ACC112 (cell line): ENCODE measurements around the gene GFRA1.
"Not testable (repeated sequence)": the region's sequence is repeated elsewhere in the genome, so short reads cannot be mapped to it uniquely, and the experiment has no call there.

Source experiments
- H2AFZ ChIP-seq: fragments of 200-600 bp; sonication (generic); one replicate; pipeline ENCODE4 v1.6.0; 2017; ENCODE audit warnings: antibody characterized with exemption, low read length; ENCODE audit not compliant: unreplicated experiment
- H3K27ac ChIP-seq: fragments of 200-600 bp; sonication (generic); 2 replicates; pipeline ENCODE4 v1.5.1; 2014; ENCODE audit warnings: low read depth, mild to moderate bottlenecking, antibody characterized with exemption, low read length, moderate library complexity
- H3K27me3 ChIP-seq: fragments of 200-600 bp; sonication (generic); 2 replicates; pipeline ENCODE4 v1.6.1; 2014; ENCODE audit warnings: mild to moderate bottlenecking, antibody characterized with exemption, low read length, moderate library complexity, mixed read lengths; ENCODE audit not compliant: insufficient read depth
- H3K36me3 ChIP-seq: fragments of 200-600 bp; sonication (generic); 2 replicates; pipeline ENCODE4 v1.6.1; 2016; ENCODE audit warnings: mild to moderate bottlenecking, antibody characterized with exemption, low read length, moderate library complexity, mixed read lengths; ENCODE audit not compliant: insufficient read depth
- H3K4me1 ChIP-seq: fragments of 200-600 bp; sonication (generic); one replicate; pipeline ENCODE4 v1.6.1; 2016; ENCODE audit warnings: low read length, mixed read lengths; ENCODE audit not compliant: insufficient read depth, unreplicated experiment, control insufficient read depth
- H3K4me3 ChIP-seq: fragments of 200-600 bp; sonication (generic); 2 replicates; pipeline ENCODE4 v1.5.1; 2014; ENCODE audit warnings: mild to moderate bottlenecking, low read depth, low read length
- H3K79me2 ChIP-seq: fragments of 200-600 bp; sonication (generic); one replicate; pipeline ENCODE4 v1.6.0; 2016; ENCODE audit warnings: low read length; ENCODE audit not compliant: control insufficient read depth, unreplicated experiment, insufficient read depth

GFRA1 gene

DNA sequence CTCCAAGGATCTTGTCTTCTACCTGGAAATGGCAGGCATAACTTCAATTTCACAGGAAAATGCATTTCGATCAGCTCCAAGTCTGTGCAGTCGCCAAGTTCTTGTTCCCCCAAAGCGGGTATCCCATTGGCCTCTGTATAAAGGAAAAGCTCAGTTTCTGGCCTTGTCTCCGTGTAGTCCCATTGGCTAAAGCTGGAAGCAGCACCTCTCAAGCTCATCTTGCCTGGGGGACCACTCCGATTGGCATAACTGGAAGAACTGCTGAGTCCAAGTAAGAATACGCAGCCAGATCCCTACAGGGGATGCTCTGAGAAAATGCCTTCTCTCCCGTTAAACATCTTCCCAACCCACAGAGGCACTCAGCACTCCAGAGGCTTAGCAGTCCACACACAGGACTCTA lies 205.2 kb downstream of the GFRA1 start:
- Histone ChIP-seq H3K27ac (no peak overlapping the region), H2AFZ (no peak overlapping the region), H3K36me3 (no peaks in the 10 kb centered on the region)

GRCh38 chr10:116063107-116063506 lies 209.9 kb downstream of the GFRA1 start:
- Histone ChIP-seq H3K79me2 (no peaks in the 10 kb centered on the region), H3K4me3 (no peak overlapping the region), H3K36me3 (no peaks in the 10 kb centered on the region), H2AFZ (no peak overlapping the region), H3K27me3 (no peaks in the 10 kb centered on the region), H3K4me1 (no peaks in the 10 kb centered on the region), H3K27ac (no peak overlapping the region)

More for the DNA sequence above, 205.2 kb downstream of the GFRA1 start:
- Histone ChIP-seq H3K4me1 (no peaks in the 10 kb centered on the region), H3K79me2 (no peaks in the 10 kb centered on the region), H3K4me3 (no peak overlapping the region), H3K27me3 (no peaks in the 10 kb centered on the region)

DNA sequence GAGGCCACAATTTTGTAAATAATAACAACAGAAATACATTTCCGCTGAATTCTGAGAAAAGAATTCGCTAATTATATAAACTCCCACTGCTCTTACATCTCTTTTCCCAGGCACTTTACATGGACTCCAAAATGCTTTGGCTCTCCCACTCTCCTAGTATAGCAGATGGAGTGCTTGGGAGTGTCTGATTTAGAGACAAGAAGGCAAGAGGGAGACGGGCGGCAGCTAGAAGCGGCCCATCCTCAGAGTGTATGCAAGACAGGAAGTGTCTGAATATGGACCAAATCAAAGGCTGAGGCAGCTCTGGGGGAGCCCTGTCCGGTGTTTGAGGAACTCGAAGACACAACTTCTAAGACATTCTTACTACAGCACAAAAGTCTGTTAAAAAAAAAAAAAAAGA lies 212.1 kb downstream of the GFRA1 start:
- Histone ChIP-seq H3K27me3 (no peaks in the 10 kb centered on the region), H3K4me3 (no peak overlapping the region), H3K4me1 (no peaks in the 10 kb centered on the region)

GRCh38 chr10:116059320-116059719 lies 213.7 kb downstream of the GFRA1 start:
- Histone ChIP-seq H3K4me1 (no peaks in the 10 kb centered on the region), H3K36me3 (no peaks in the 10 kb centered on the region), H3K4me3 (no peak overlapping the region), H3K27ac (no peak overlapping the region), H3K27me3 (no peaks in the 10 kb centered on the region), H2AFZ (no peak overlapping the region), H3K79me2 (no peaks in the 10 kb centered on the region)

More for the DNA sequence above, 212.1 kb downstream of the GFRA1 start:
- Histone ChIP-seq H3K36me3 (no peaks in the 10 kb centered on the region), H2AFZ (no peak overlapping the region), H3K27ac (no peak overlapping the region), H3K79me2 (no peaks in the 10 kb centered on the region)

GRCh38 chr10:116056445-116057293 lies 216.3 kb downstream of the GFRA1 start:
- Histone ChIP-seq H3K27ac (no peak overlapping the region), H3K27me3 (no peaks in the 10 kb centered on the region)

DNA sequence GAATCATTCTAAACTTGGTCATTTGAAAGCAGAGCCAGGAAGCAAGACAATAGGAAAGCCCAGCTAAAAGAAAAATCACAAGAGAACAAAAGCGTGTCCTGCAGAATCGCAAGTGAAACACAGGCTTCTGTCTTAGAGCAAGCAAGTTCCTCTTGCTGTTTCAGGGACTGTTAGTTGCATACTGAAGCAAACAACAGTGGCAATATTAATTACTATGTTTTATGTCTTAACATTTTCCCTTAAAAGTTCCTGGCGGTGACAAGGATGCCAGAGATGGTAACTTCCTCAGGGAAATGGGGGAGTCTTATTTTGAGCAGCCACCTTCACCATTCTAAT lies 217.1 kb downstream of the GFRA1 start:
- Histone ChIP-seq H3K4me1 (no peaks in the 10 kb centered on the region), H3K4me3 (no peak overlapping the region), H3K27ac (no peak overlapping the region), H2AFZ (no peak overlapping the region), H3K27me3 (no peaks in the 10 kb centered on the region), H3K36me3 (no peaks in the 10 kb centered on the region), H3K79me2 (no peaks in the 10 kb centered on the region)

More at GRCh38 chr10:116056445-116057293, 216.3 kb downstream of the GFRA1 start:
- no peaks in the 10 kb centered on the region for H3K36me3 ChIP-seq
- H3K79me2 ChIP-seq, result no peaks in the 10 kb centered on the region
- no peak overlapping the region for H3K4me3 ChIP-seq
- no peaks in the 10 kb centered on the region for H3K4me1 ChIP-seq
- no peak overlapping the region for H2AFZ ChIP-seq

DNA sequence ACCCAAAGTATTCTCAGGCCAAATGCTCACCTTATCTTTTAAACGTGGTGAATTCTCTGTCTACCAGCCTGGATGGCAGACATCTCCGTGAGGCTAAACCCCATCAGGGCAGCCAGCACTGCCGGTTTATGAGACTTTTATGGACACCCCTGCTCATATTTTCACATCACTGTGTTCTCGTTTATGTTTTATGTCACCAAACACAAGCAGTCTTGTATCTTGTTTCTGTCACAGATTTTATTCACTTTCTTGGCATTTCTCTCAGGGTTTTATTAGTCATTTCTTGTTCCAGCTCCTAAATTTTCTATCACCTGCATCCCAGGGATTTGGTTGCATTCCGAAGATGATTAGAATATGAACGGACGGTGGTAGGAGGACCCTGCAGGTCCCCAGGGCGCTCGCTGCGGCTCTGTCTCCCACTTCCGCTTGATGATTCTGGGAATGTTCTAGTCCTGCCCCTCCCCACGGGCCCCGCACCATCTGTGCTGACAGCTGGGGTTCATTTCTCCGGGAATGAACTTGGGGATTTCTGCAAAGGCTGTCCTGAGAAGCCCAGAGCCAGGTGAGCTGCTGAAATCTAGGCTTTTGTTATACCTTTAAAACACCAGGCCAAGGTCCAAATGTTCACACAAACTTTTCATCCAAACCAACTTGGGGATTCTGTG lies 217.6 kb downstream of the GFRA1 start:
- Histone ChIP-seq H2AFZ (no peak overlapping the region), H3K79me2 (no peaks in the 10 kb centered on the region), H3K27me3 (no peaks in the 10 kb centered on the region), H3K36me3 (no peaks in the 10 kb centered on the region), H3K4me1 (no peaks in the 10 kb centered on the region), H3K27ac (no peak overlapping the region), H3K4me3 (no peak overlapping the region)

- H3K79me2 ChIP-seq, result no peaks in the 10 kb centered on the region
- no peak overlapping the region for H2AFZ ChIP-seq
- no peaks in the 10 kb centered on the region for H3K36me3 ChIP-seq
- no peak overlapping the region for H3K4me3 ChIP-seq
- H3K4me1 ChIP-seq, result no peaks in the 10 kb centered on the region
- no peak overlapping the region for H3K27ac ChIP-seq
- no peaks in the 10 kb centered on the region for H3K27me3 ChIP-seq
Observed at GRCh38 chr10:116053910-116054309, 219.1 kb downstream of the GFRA1 start.

DNA sequence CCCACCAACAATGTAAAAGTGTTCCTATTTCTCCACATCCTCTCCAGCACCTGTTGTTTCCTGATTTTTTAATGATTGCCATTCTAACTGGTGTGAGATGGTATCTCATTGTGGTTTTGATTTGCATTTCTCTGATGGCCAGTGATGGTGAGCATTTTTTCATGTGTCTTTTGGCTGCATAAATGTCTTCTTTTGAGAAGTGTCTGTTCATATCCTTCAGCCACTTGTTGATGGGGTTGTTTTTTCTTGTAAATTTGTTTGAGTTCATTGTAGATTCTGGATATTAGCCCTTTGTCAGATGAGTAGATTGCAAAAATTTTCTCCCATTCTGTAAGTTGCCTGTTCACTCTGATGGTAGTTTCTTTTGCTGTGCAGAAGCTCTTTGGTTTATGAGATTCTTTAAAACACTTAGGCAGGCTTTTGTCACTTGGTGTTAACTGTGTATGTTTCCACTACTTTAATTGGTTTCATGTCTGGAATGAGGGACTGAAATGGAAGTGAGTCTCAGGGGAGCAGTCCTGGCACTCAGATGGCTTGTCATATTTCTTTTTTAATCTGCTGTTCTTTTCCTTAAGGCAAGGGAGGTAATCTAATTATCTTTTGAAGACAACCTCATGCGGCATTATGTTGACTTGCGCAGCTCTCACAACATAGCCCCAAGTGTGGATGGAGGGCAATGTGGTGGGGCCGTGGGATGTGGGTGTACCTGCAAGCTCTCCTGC lies 219.8 kb downstream of the GFRA1 start:
- not testable (repeated sequence) for H3K4me1 ChIP-seq, H3K4me3 ChIP-seq, H3K27me3 ChIP-seq, H3K36me3 ChIP-seq, H3K79me2 ChIP-seq, H2AFZ ChIP-seq, H3K27ac ChIP-seq

DNA sequence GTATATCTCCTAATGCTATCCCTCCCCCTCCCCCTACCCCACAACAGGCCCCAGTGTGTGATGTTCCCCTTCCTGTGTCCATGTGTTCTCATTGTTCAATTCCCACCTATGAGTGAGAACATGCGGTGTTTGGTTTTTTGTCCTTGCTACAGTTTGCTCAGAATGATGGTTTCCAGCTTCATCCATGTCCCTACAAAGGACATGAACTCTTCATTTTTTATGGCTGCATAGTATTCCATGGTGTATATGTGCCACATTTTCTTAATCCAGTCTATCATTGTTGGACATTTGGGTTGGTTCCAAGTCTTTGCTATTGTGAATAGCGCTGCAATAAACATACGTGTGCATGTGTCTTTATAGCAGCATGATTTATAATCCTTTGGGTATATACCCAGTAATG lies 220.5 kb downstream of the GFRA1 start:
- H3K36me3 ChIP-seq, H3K27ac ChIP-seq, H3K4me3 ChIP-seq, H3K27me3 ChIP-seq, H3K79me2 ChIP-seq, H3K4me1 ChIP-seq, H2AFZ ChIP-seq: not testable (repeated sequence)

DNA sequence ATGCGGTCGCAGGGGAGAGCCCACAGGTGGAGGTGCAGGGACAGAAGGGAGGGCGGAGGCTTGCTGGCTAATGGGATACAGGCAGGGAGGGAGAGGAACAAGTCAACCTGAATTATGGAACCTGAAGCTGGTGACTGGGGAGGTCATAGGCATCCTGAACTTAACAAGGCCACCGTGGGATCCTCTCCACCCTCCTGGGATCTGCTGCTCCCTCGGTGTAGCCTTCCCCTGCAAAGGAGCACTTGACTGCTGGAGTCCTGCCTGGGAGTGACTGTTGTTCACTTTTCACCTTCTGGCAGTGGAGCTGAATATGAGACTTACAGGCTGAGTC lies 223.1 kb downstream of the GFRA1 start:
- Histone ChIP-seq H3K36me3 (no peaks in the 10 kb centered on the region), H3K4me3 (no peak overlapping the region), H3K79me2 (no peaks in the 10 kb centered on the region), H3K27me3 (no peaks in the 10 kb centered on the region), H3K27ac (no peak overlapping the region), H2AFZ (no peak overlapping the region), H3K4me1 (peaks cover 1% of the 10 kb centered on the region)
